OCI-LY7 (cell line): ENCODE results near the gene PHYKPL. TPM values are rescaled to one million over a fixed set of nuclear protein-coding genes. Genes with fewer than 3 reads are reported as not detected.

ENCODE experiments used
- BruUV-seq: library from RNA; stranded (reverse); fragments of 400-500 nt; replicated peaks from 2 replicates; lab custom pipeline; 2021; lab: Mats Ljungman, UMichigan
- CTCF ChIA-PET: fragments of 300-600 bp; sonication (Branson Sonifier 250); formaldehyde crosslinking; loops from one replicate; lab custom pipeline; 2022; ENCODE audit warnings: antibody characterized with exemption; ENCODE audit not compliant: unreplicated experiment; lab: Charles Lee
- POLR2A ChIA-PET: fragments of 300-600 bp; sonication (Branson Sonifier 250); formaldehyde crosslinking; loops from one replicate; lab custom pipeline; 2022; ENCODE audit warnings: antibody characterized with exemption; lab: Charles Lee
- DNase-seq: peaks from one replicate; pipeline ENCODE4 v3.0.0-alpha.2; 2015; ENCODE audit warnings: low spot score
- H2AFZ ChIP-seq: fragments of 200-600 bp; sonication (generic), shearing (Covaris generic); 2 replicates; pipeline ENCODE4 v1.6.1; 2014; ENCODE audit warnings: mild to moderate bottlenecking, antibody characterized with exemption, low read length, moderate library complexity
- H3K27ac ChIP-seq: fragments of 200-600 bp; sonication (generic); 2 replicates; pipeline ENCODE4 v1.5.1; 2014; ENCODE audit warnings: mixed run types, low read depth, mild to moderate bottlenecking, moderate library complexity, low read length, inconsistent platforms; ENCODE audit not compliant: poor library complexity, severe bottlenecking
- H3K36me3 ChIP-seq: fragments of 200-600 bp; sonication (generic); 2 replicates; pipeline ENCODE4 v1.6.1; 2014; ENCODE audit warnings: mild to moderate bottlenecking, antibody characterized with exemption, low read length, moderate library complexity, mixed read lengths; ENCODE audit not compliant: insufficient read depth
- H3K4me1 ChIP-seq: fragments of 200-600 bp; sonication (generic); 2 replicates; pipeline ENCODE4 v1.5.1; 2014; ENCODE audit warnings: mild to moderate bottlenecking, low read length; ENCODE audit not compliant: insufficient read depth, poor library complexity, severe bottlenecking
- H3K4me2 ChIP-seq: fragments of 200-600 bp; sonication (generic); 2 replicates; pipeline ENCODE4 v1.6.1; 2014; ENCODE audit warnings: mild to moderate bottlenecking, low read length
- H3K4me3 ChIP-seq: fragments of 200-600 bp; sonication (generic); 2 replicates; pipeline ENCODE4 v1.5.1; 2014; ENCODE audit warnings: mild to moderate bottlenecking, low read depth, low read length; ENCODE audit not compliant: poor library complexity, severe bottlenecking
- H3K79me2 ChIP-seq: fragments of 200-600 bp; sonication (generic); 2 replicates; pipeline ENCODE4 v1.6.1; 2016; ENCODE audit warnings: low read depth, mild to moderate bottlenecking, low read length, moderate library complexity, mixed read lengths; ENCODE audit not compliant: insufficient read depth
- H3K9me2 ChIP-seq: fragments of 200-600 bp; sonication (generic); 2 replicates; pipeline ENCODE4 v1.6.1; 2016; ENCODE audit warnings: mild to moderate bottlenecking, low read length, mixed read lengths; ENCODE audit not compliant: insufficient read depth
- H3K9me3 ChIP-seq: fragments of 200-600 bp; sonication (generic); 2 replicates; pipeline ENCODE4 v1.6.1; 2014; ENCODE audit warnings: mild to moderate bottlenecking, mixed run types, low read length, mixed read lengths
- H4K20me1 ChIP-seq: fragments of 200-600 bp; sonication (generic); 2 replicates; pipeline ENCODE4 v1.6.1; 2014; ENCODE audit warnings: mild to moderate bottlenecking, antibody characterized with exemption, low read length, moderate library complexity, mixed read lengths; ENCODE audit not compliant: insufficient read depth
- CTCF ChIP-seq: fragments of 200-600 bp; sonication (generic); conservative IDR thresholded peaks from 2 replicates; pipeline ENCODE4 v1.5.1; 2014; ENCODE audit warnings: mild to moderate bottlenecking, antibody characterized with exemption, low read length, moderate library complexity, mixed read lengths
- EZH2phosphoT487 ChIP-seq: fragments of 200-600 bp; sonication (generic); IDR thresholded peaks from 2 replicates; pipeline ENCODE4 v1.6.1; 2018; ENCODE audit warnings: low read depth, borderline replicate concordance, mild to moderate bottlenecking, mixed run types, antibody characterized with exemption, low read length, moderate library complexity, mixed read lengths
- intact Hi-C: fragments of 100-400 bp; cut with micrococcal nuclease; formaldehyde crosslinking; loops from one replicate; pipeline ENCODE4 v1.10.0; 2022; ENCODE audit not compliant: unreplicated experiment
- total RNA-seq, 2 experiments: library from RNA; depleted of rRNA in 1 of 2; stranded (reverse); fragments of >200 nt in 1 of 2; shearing (Covaris generic) in 1 of 2; gene quantifications; 2 replicates each; pipeline ENCODE4 v1.2.3, GENCODE V29; 2014 to 2022

PHYKPL gene
- total RNA-seq, 2 experiments from 2014 or later: 86.3 to 146 TPM

DNA sequence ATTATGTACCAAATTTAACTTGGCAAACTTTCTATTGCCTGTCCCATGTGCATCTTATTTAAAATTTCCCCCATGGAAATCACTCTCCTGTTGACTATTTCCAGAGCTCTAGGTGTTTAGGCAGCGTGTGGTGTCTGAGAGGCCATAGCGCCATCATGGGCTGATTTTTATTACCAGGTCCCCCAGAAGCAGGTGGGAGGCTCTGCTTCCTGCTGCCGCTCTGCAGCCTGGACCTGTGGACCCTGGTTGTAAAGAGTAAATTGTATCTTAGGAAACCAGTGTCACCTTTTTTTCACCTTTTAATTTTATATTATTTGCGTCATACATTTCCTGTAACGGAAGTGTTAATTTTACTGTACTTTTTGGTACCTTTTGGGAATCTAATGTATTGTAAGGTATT lies 21.9 kb downstream of the PHYKPL start:
- POLR2A ChIA-PET: no interaction called here

DNA sequence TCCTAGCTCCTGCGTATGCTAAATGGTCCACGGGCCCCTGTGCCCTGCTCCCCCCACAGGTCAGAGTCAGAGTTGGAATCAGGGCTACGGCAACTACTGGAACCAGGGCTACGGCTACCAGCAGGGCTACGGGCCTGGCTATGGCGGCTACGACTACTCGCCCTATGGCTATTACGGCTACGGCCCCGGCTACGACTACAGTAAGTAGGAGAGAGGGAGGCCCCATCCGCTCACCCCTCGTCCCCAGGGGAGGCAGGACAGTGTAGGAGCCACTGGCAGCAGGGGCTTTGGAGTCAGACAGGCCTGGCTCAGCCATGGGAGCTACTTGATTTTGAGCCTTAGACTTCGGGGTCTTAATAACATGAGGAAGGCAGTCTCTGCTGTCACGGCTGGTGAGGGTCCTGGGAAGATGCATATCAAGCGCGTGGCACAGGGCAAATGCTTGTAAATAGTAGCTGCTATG lies 22.5 kb downstream of the PHYKPL start:
- intact Hi-C loops: no loop called here
- TF ChIP-seq CTCF: no peak
- Histone ChIP-seq H3K27ac (no peak overlapping the region), H3K9me2 (no peaks in the 10 kb centered on the region), H4K20me1 (peaks cover 55% of the 10 kb centered on the region), H3K9me3 (no peaks in the 10 kb centered on the region), H3K79me2 (peaks cover 42% of the 10 kb centered on the region), H2AFZ (no peak overlapping the region), H3K4me3 (no peak overlapping the region), H3K4me1 (peaks cover 35% of the 10 kb centered on the region), H3K4me2 (no peak overlapping the region), H3K36me3 (peaks cover 100% of the 10 kb centered on the region)
- BruUV-seq: no TSS peak
- ChIA-PET POLR2A (no interaction called here), CTCF (no interaction called here)
- DNase-seq: no peak

More for the DNA sequence above, 21.9 kb downstream of the PHYKPL start:
- BruUV-seq: TSS peak; percentile 82
- Histone ChIP-seq H3K27ac (no peak overlapping the region), H3K9me3 (no peaks in the 10 kb centered on the region), H3K36me3 (peaks cover 100% of the 10 kb centered on the region), H2AFZ (no peak overlapping the region), H3K4me2 (no peak overlapping the region), H3K4me3 (no peak overlapping the region), H4K20me1 (peaks cover 50% of the 10 kb centered on the region), H3K79me2 (peaks cover 37% of the 10 kb centered on the region), H3K9me2 (no peaks in the 10 kb centered on the region), H3K4me1 (peaks cover 41% of the 10 kb centered on the region)
- intact Hi-C loops: no loop called here
- no peak for TF ChIP-seq EZH2phosphoT487
- peak; percentile 19; the same call in 1 of the 2 replicates for TF ChIP-seq CTCF
- CTCF ChIA-PET: no interaction called here
- no peak for DNase-seq

- peaks cover 100% of the 10 kb centered on the region for H3K36me3 ChIP-seq
- TF ChIP-seq EZH2phosphoT487 (no peak), CTCF (no peak)
- no peak overlapping the region for H3K27ac ChIP-seq
- no peaks in the 10 kb centered on the region for H3K9me3 ChIP-seq
- no peak for DNase-seq
- no peak overlapping the region for H3K4me3 ChIP-seq
- H3K9me2 ChIP-seq: no peaks in the 10 kb centered on the region
- peaks cover 55% of the 10 kb centered on the region for H4K20me1 ChIP-seq
- peaks cover 29% of the 10 kb centered on the region for H3K4me1 ChIP-seq
- no TSS peak for BruUV-seq
- peaks cover 48% of the 10 kb centered on the region for H3K79me2 ChIP-seq
- no peak overlapping the region for H3K4me2 ChIP-seq
- H2AFZ ChIP-seq: no peak overlapping the region
- ChIA-PET CTCF (no interaction called here), POLR2A (no interaction called here)
- intact Hi-C loops: no loop called here
Observed at GRCh38 chr5:178209334-178210072, 23.1 kb downstream of the PHYKPL start.
